ENCODE data around the gene CFAP299. TPM values are rescaled to one million over a fixed set of nuclear protein-coding genes. Genes with fewer than 3 reads are reported as not detected.

Gene CFAP299
- total and polyA plus RNA-seq, 2 of the 13 experiments (the other 11 are each of a cell fraction or from before 2014, with no cell fraction given): not detected

GRCh38 chr4:80322716-80323115 lies 12.8 kb upstream of the CFAP299 start:
- BruUV-seq (replicated peaks): no TSS peak
- H3K4me2 ChIP-seq (ENCODE audit: low read depth, low read length): no peak overlapping the region
- no peak overlapping the region for H3K9ac ChIP-seq (ENCODE audit: insufficient read depth, low read depth, low read length)
- ATAC-seq: no peak
- H3K36me3 ChIP-seq (replicated peaks in 1 of 2; ENCODE audit: control insufficient read depth in 1 of 2, insufficient read depth in 2 of 2, low read length in 2 of 2): no peaks in the 10 kb centered on the region
- ChIA-PET POLR2A (no interaction called here), CTCF (ENCODE audit: low intra/inter-chr PET ratio, low total read pairs) (no interaction called here)
- no peaks in the 10 kb centered on the region for H3K4me1 ChIP-seq (ENCODE audit: insufficient read depth, low read length)
- TF ChIP-seq HCFC1 (IDR thresholded peaks at IDR 0.05; ENCODE audit: low read depth, low read length): no peak
- no peak for TF ChIP-seq CREM (IDR thresholded peaks at IDR 0.05)
- no peak for TF ChIP-seq CREM (CRISPR knock-in tag; IDR thresholded peaks at IDR 0.05)
- TF ChIP-seq ZNF142 (CRISPR knock-in tag; IDR thresholded peaks at IDR 0.05): no peak
- no peak for TF ChIP-seq RXRA (CRISPR knock-in tag; IDR thresholded peaks at IDR 0.05)
- TF ChIP-seq E2F5 (CRISPR knock-in tag; conservative IDR thresholded peaks at IDR 0.05): no peak
- no peak for TF ChIP-seq KLF6 (CRISPR knock-in tag; IDR thresholded peaks at IDR 0.05)
- FAIRE-seq: no peak
- no peaks in the 10 kb centered on the region for H4K20me1 ChIP-seq (ENCODE audit: insufficient read depth, low read length)
- no peak for DNase-seq (ENCODE audit: low spot score)
- in situ Hi-C loops (cut with HindIII; ENCODE audit: extremely low pct_ligation_motif_present, low pct_unique_long_range_greater_than_20kb): no loop called here
- intact Hi-C loops (cut with micrococcal nuclease; ENCODE audit: unreplicated experiment): no loop called here
- H3K9me3 ChIP-seq (ENCODE audit: low read length): no peaks in the 10 kb centered on the region
- H3K79me2 ChIP-seq (ENCODE audit: insufficient read depth, low read length): no peaks in the 10 kb centered on the region
- H3K4me3 ChIP-seq (replicated peaks in 1 of 3; ENCODE audit: insufficient read depth in 1 of 3, low read depth in 2 of 3, low read length in 3 of 3): no peak overlapping the region
- H3K27me3 ChIP-seq (ENCODE audit: control insufficient read depth in 1 of 2, insufficient read depth in 2 of 2, low read length in 2 of 2): no peaks in the 10 kb centered on the region
- H3K27ac ChIP-seq (ENCODE audit: extremely low read length, insufficient read depth, low read length): no peak overlapping the region
- H2AFZ ChIP-seq (ENCODE audit: low read length): no peak overlapping the region

All from HepG2 (cell line).